Skin epidermis (tissue), 12 donors: Measurements from ENCODE around the gene TULP4.
"Not testable (repeated sequence)": the region's sequence is repeated elsewhere in the genome, so short reads cannot be mapped to it uniquely, and the experiment has no call there.

Experiments
- H3K27ac ChIP-seq, 21 experiments: fragments of 200-600 bp; sonication (generic) in 11 of 21; one replicate each; pipeline ENCODE4 v1.5.0; 2020; ENCODE audit warnings: mild to moderate bottlenecking in 3 of 21, inconsistent platforms in 2 of 21, moderate library complexity in 2 of 21
- H3K4me3 ChIP-seq, 7 experiments: fragments of 200-600 bp; sonication (generic) in 2 of 7; one replicate each; pipeline ENCODE4 v1.5.0; 2020; ENCODE audit warnings: inconsistent platforms in 2 of 7, mild to moderate bottlenecking in 2 of 7, moderate library complexity in 1 of 7

Gene TULP4

GRCh38 chr6:158293122-158293521, 19.1 kb upstream of the TULP4 start:
- Histone ChIP-seq H3K4me3 (no peak overlapping the region), H3K27ac (no peak overlapping the region)

- not testable (repeated sequence) for H3K27ac ChIP-seq, H3K4me3 ChIP-seq
Measured at GRCh38 chr6:158295976-158296853, 16.1 kb upstream of the TULP4 start.

GRCh38 chr6:158296854-158297324, 15.4 kb upstream of the TULP4 start:
- H3K27ac ChIP-seq, H3K4me3 ChIP-seq: not testable (repeated sequence)

- H3K27ac ChIP-seq, H3K4me3 ChIP-seq: not testable (repeated sequence)
Measured at GRCh38 chr6:158297657-158298056, 14.6 kb upstream of the TULP4 start.

- H3K4me3 ChIP-seq, H3K27ac ChIP-seq: not testable (repeated sequence)
Measured at GRCh38 chr6:158300306-158301143, 11.7 kb upstream of the TULP4 start.

- not testable (repeated sequence) for H3K27ac ChIP-seq, H3K4me3 ChIP-seq
Measured at GRCh38 chr6:158301561-158301960, 10.7 kb upstream of the TULP4 start.

GRCh38 chr6:158302195-158302796, 10.0 kb upstream of the TULP4 start:
- H3K27ac ChIP-seq: not testable (repeated sequence)

GRCh38 chr6:158303210-158303731, 9.0 kb upstream of the TULP4 start:
- Histone ChIP-seq H3K4me3 (no peak overlapping the region), H3K27ac (no peak overlapping the region)

More at GRCh38 chr6:158302195-158302796, 10.0 kb upstream of the TULP4 start:
- H3K4me3 ChIP-seq: not testable (repeated sequence)

- Histone ChIP-seq H3K4me3 (no peak overlapping the region), H3K27ac (no peak overlapping the region)
Measured at GRCh38 chr6:158304254-158304653, 8.0 kb upstream of the TULP4 start.

GRCh38 chr6:158309814-158310213, 2.5 kb upstream of the TULP4 start:
- H3K27ac ChIP-seq: no peak overlapping the region
- no peak overlapping the region for H3K4me3 ChIP-seq

GRCh38 chr6:158311193-158311592, 1.1 kb upstream of the TULP4 start:
- Histone ChIP-seq H3K27ac (no peak overlapping the region), H3K4me3 (no peak overlapping the region)

- no peak overlapping the region for H3K4me3 ChIP-seq
- H3K27ac ChIP-seq: no peak overlapping the region
Measured at GRCh38 chr6:158311626-158312025, 639 bp upstream of the TULP4 start.

GRCh38 chr6:158312672-158313397, 570 bp downstream of the TULP4 start:
- Histone ChIP-seq H3K4me3 (no peak overlapping the region), H3K27ac (no peak overlapping the region)

GRCh38 chr6:158313989-158314388, 1.7 kb downstream of the TULP4 start:
- Histone ChIP-seq H3K4me3 (no peak overlapping the region), H3K27ac (no peak overlapping the region)

- Histone ChIP-seq H3K4me3 (no peak overlapping the region), H3K27ac (no peak overlapping the region)
Measured at GRCh38 chr6:158314737-158315136, 2.5 kb downstream of the TULP4 start.

GRCh38 chr6:158316022-158316421, 3.8 kb downstream of the TULP4 start:
- no peak overlapping the region for H3K4me3 ChIP-seq
- no peak overlapping the region for H3K27ac ChIP-seq

GRCh38 chr6:158321960-158322359, 9.7 kb downstream of the TULP4 start:
- Histone ChIP-seq H3K27ac (peak overlapping the region in 1 of 21 experiments; percentile 47), H3K4me3 (no peak overlapping the region)

GRCh38 chr6:158322400-158322723, 10.1 kb downstream of the TULP4 start:
- Histone ChIP-seq H3K4me3 (no peak overlapping the region), H3K27ac (peak overlapping the region in 2 of 21 experiments; percentile 47 to 48)

GRCh38 chr6:158322724-158323560, 10.7 kb downstream of the TULP4 start:
- H3K27ac ChIP-seq: peak overlapping the region in 5 of 21 experiments; percentile 15 to 67 (median 16)

More at GRCh38 chr6:158322724-158323560, 10.7 kb downstream of the TULP4 start:
- H3K4me3 ChIP-seq: no peak overlapping the region
